OCI-LY1 (cell line): Measurements from ENCODE around the gene INPP5B.

Experiments
- CTCF ChIP-seq: fragments of 200-600 bp; sonication (generic), shearing (Covaris generic); IDR thresholded peaks from 2 replicates; pipeline ENCODE4 v1.5.1; 2017; ENCODE audit warnings: mild to moderate bottlenecking, antibody characterized with exemption, low read length, moderate library complexity, mixed read lengths
- EZH2 ChIP-seq: fragments of 200-600 bp; sonication (generic), shearing (Covaris generic); IDR thresholded peaks from 2 replicates; pipeline ENCODE4 v1.8.0; 2017; ENCODE audit warnings: borderline replicate concordance, mixed run types, mild to moderate bottlenecking, antibody characterized with exemption, low read length, moderate library complexity, mixed read lengths

DNA sequence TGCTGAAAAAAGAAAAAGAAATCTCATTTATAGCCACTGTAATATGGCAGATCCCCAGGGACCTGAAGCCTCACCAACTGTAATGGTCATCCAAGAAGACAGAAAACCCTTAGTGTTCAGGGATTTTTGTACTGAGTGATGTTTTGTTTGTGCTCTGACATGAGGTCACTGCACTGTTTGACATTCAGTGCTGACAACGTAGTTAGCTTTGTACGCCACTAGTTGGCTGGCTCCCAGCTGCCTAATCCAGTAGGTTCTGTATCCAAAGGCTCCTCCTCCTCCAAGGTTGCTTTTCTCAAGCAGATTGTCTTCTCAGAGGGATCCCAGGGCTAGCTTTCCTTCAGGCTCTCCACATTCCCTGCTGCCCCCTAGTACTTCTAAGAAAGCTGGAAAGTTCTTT, 129.4 kb downstream of the INPP5B start:
- no peak for TF ChIP-seq CTCF
- TF ChIP-seq EZH2 = no peak
